Measurements from ENCODE around the gene BRF1.
"Not testable (repeated sequence)": the region's sequence is repeated elsewhere in the genome, so short reads cannot be mapped to it uniquely, and the experiment has no call there.

GRCh38 chr14:105301915-105302249, 1.1 kb upstream of the BRF1 start:
- TF ChIP-seq, protein P1, sequence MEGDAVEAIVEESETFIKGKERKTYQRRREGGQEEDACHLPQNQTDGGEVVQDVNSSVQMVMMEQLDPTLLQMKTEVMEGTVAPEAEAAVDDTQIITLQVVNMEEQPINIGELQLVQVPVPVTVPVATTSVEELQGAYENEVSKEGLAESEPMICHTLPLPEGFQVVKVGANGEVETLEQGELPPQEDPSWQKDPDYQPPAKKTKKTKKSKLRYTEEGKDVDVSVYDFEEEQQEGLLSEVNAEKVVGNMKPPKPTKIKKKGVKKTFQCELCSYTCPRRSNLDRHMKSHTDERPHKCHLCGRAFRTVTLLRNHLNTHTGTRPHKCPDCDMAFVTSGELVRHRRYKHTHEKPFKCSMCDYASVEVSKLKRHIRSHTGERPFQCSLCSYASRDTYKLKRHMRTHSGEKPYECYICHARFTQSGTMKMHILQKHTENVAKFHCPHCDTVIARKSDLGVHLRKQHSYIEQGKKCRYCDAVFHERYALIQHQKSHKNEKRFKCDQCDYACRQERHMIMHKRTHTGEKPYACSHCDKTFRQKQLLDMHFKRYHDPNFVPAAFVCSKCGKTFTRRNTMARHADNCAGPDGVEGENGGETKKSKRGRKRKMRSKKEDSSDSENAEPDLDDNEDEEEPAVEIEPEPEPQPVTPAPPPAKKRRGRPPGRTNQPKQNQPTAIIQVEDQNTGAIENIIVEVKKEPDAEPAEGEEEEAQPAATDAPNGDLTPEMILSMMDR (IDR thresholded peaks at IDR 0.05), result not testable (repeated sequence)
- TF ChIP-seq POLR2A (IDR thresholded peaks at IDR 0.05), result not testable (repeated sequence)

Measured in ovary (tissue), 3 donors.